NCI-H1694 treated with DMSO at 0.1 percent for 48 hours (cell line): ENCODE results near the gene VSTM2L.

Source experiments
- DNase-seq: peaks from one replicate; lab custom pipeline; 2025; lab: John Stamatoyannopoulos, UW

Gene VSTM2L

DNA sequence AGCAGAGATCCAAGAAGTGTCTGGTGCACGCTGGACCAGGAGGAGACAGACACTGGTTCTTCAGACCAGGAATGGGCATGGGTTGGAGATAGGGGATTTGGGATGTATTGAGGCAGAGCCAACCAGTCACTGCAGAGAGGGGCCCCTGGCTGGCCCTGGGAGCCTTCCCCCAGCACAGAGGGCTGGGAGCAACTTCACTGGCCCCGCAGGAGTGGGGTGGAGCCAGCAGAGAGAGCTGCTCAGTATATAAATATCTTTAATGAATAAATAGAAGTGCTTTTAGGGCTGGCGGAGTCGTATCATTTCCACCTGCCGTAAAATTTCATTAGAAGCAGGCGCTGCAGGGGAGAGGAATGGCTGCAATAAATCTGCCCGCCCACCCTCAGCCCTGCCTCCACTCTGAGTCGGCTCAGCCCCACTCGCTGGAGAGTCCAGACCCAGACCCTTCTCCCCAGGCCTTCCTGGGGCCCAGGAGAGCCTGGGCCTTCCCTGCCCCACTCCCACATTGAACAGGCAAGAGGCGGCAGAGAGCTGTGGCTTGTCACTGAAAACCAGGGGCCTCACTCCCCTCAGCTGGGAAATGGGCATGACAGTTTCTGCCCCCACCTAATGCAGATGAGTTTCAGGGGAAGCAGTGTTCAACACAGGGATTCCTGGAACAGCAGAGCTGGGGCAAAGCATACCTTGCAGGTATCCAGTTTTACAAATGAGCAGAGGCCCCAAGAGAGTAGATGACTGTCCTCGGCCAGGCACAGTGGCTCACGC is 23.9 kb upstream of the VSTM2L start:
- no peak for DNase-seq

DNA sequence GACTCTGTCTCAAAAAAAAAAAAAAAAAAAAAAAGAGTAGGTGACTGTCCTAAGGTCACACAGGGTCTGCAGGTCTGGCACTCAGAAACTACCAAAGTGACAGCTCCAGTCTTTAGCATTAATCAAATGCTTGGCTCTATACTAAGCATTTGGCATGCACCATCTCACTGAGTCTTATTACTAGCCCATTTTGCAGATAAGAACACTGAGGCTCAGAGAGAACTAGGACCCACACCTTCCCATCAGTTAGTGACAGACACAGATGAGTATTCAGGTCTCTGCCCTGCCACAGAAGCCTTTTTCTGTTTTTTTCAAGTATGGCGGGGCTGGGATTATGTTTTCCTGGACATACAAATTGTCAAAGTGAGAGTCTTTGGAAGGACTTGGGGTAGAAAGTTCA is 23.1 kb upstream of the VSTM2L start:
- no peak for DNase-seq

- DNase-seq: no peak
Measured at GRCh38 chr20:37880726-37881591, 22.0 kb upstream of the VSTM2L start.

- no peak for DNase-seq
Measured at GRCh38 chr20:37881601-37882343, 21.2 kb upstream of the VSTM2L start.

DNA sequence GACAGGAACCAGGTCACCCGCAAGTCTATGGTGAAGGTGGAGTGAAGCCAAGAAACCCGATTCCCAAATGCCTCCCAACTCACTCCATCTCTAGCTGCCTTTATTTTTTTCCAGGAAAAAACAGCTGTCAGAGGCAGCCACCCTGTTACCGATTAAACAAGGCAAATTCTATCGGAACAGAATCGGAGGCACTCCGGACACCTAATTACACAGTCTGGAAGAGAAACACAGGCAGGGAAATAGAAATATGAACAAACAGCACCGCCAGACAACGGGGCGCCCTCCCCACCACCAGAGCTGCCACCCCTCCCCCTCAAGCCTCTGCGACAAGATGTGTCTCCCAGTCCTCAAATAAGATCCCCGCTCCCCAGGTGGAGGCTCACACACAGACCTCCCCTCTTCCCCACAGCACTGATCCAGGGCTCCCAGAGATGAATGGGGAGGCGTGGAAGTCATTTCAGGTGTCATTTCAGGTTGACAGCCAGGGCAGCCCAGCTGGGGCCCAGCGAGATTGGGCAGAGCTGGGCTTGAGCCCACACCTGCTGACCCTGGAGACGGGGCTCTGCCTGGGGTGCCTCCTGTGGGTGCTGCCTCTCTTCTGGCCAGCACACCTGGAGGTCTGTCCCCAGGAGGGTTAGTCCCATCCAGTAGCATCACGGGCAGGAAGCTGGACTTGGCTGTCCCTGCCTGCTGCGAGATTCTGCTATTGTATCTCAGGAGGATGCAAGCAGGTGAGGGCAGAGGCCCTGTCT is 19.8 kb upstream of the VSTM2L start:
- DNase-seq: no peak

- no peak for DNase-seq
Measured at GRCh38 chr20:37885042-37885441, 17.9 kb upstream of the VSTM2L start.

DNA sequence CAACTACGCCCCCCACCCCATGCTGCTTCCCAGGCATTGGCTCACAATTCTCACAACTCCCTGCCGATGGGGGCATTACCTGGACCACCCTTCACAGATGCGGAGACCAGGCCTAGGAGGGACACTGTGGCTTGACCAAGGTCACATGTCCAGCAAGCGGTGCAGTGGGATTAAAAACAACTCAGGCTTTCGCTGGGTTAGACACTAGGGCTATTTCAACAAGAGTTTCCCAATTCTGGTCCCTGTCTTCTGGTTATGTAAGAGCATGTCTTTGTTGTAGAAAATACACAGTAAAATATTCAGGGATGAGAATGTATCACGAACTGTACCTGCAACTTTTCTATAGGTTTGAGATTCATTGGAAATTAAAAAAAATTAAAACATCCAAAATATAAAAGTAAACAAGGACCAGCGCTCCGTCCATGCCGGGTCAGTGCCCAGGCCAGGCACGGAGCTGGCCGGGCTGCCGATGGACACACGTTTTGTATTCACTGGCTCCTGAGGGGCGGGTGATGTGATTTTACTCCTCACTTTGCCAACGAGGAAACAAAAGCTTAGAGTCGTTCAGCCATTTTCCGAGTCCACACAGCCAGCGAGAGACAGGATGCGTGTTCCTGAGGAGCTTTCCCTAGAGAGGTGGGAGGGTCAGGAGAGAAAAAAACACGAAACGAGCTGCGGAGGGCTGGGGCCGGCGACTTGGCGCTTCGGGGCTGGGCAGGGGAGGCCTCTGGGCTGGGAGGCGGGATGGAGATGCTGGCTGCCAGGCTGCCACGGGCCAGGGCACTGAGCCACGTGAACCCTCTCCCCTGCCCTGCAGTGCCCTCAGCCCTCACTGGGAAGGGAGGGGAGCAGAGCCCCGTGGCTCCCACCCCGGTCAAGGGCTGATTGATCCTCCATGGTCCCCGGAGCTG is 17.1 kb upstream of the VSTM2L start:
- no peak for DNase-seq

GRCh38 chr20:37886851-37887297 is 16.1 kb upstream of the VSTM2L start:
- DNase-seq: no peak

GRCh38 chr20:37888641-37889040 is 14.3 kb upstream of the VSTM2L start:
- no peak for DNase-seq

DNA sequence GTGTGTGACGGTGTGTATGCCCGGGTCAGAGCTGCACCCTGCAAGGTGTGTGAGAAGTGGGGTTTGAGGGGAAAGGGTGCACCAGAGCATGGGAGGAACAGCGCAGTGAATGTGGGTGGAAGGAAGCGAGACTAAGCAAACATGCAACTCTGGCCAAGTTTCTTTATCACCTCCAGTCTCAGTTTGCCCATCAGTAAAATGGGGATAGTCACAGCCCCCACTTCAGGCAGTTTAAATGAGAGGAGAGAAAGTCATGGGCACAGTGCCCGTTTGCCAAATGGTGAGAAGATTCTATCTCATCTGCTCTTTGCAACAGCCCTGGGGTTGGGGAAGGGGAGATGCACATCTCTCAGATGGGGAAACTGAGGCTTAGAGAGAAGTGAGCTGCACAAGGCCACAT is 12.8 kb upstream of the VSTM2L start:
- no peak for DNase-seq

DNA sequence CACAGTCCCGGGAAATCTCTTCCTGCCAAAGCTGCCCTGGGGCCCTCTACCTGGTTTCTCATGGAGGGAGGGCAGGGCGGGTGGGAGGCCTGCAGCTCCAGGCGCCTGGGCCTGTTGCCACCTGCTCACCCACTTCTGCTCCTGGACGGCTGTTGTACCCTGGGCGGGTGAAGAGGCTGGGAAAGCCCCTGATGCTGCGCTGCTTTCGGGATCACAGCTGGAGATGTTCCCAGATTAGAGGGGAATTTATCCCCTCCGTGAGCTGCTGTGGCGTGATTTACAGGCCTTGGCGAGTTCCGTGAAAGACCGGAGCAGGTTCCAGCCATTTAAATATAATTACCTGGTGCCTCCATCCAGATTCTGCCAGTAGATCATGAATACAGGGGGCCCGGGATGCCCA is 12.3 kb upstream of the VSTM2L start:
- DNase-seq: no peak

DNA sequence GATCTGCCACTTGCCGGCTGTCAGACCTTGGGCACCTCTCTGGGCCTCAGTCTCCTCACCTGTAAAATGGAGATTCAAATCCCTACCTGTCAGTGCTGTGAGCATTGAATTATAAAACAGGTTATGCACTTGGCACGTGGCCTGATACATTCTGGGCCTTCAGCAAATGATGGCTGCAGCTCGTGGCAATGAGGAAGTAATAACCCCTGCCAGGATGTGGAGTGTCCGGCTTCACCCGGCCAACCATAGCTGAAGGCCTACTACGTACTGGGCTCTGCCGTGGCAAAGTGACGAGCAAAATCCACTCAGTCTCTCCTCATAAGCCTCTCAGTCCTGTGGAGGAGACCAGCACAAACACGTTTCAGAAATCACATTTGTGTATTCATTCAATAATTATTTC is 10.9 kb upstream of the VSTM2L start:
- DNase-seq: no peak

GRCh38 chr20:37893566-37894241 is 9.2 kb upstream of the VSTM2L start:
- DNase-seq: no peak

GRCh38 chr20:37894454-37894853 is 8.5 kb upstream of the VSTM2L start:
- DNase-seq: no peak

- DNase-seq: no peak
Measured at GRCh38 chr20:37895166-37895565, 7.8 kb upstream of the VSTM2L start.

DNA sequence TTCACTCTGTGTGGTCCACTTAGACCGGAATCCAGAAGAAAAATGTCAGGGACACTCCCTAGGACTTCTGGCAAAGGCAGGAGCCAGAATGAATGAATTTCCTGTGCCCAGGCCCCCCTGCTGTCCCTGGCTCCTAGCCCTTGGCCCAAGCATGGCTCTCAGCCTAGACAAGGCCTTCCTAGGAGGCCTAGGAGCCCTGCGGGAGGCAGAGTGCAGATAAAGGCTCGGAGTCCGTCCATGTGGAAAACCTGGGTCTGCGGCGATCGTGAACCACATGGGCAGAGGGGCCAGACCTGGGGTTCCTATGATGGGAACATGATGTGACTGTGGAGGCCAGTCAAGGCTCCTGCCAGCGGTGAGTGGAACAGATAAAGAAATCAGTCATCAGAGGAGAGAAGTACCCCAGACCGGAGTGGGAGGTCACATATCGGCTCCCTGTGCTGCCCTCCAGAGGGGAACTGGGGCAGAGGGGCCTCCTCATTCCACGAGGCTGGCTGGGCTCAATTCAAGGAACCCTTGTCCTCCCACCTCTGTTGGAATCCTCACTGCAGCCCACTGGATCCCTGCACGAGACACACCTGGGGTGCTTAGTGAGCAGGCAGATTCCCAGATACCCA is 5.9 kb upstream of the VSTM2L start:
- no peak for DNase-seq

GRCh38 chr20:37898233-37899104 is 4.5 kb upstream of the VSTM2L start:
- DNase-seq: no peak
